HepG2 (cell line): ENCODE data around the gene PDE4D. TPM values are rescaled to one million over a fixed set of nuclear protein-coding genes. Genes with fewer than 3 reads are reported as not detected.

Source experiments
- ATAC-seq: fragments of 200-7000 bp; cut with Tn5 transposase; 3 replicates; pipeline ENCODE4 v1.9.1; 2020; ENCODE audit warnings: mild to moderate bottlenecking, moderate library complexity
- BruUV-seq: library from RNA; stranded (reverse); fragments of 400-500 nt; replicated peaks from 2 replicates; lab custom pipeline; 2021; lab: Mats Ljungman, UMichigan
- CTCF ChIA-PET: fragments of 300-600 bp; formaldehyde crosslinking; extraction: SDS; loops from one replicate; lab custom pipeline; 2021; ENCODE audit warnings: low total read pairs, inconsistent platforms, low intra/inter-chr PET ratio; lab: Yijun Ruan, JAX
- POLR2A ChIA-PET: fragments of 350-600 bp; sonication (Branson Sonifier 250); formaldehyde crosslinking; loops from one replicate; lab custom pipeline; 2020; ENCODE audit warnings: antibody characterized with exemption, inconsistent platforms; lab: Yijun Ruan, JAX
- DNase-seq: peaks from one replicate; pipeline ENCODE4 v3.0.0-alpha.2; 2015; ENCODE audit warnings: low spot score
- FAIRE-seq: peaks from 3 replicates; lab custom pipeline; 2011; peaks lifted over from hg19 to GRCh38; lab: Jason Lieb, UNC
- H2AFZ ChIP-seq: one replicate; pipeline ENCODE4 v1.6.1; 2011; ENCODE audit warnings: low read length, inconsistent platforms
- H3K27ac ChIP-seq: fragments of 300-600 bp; 3 replicates; pipeline ENCODE4 v1.8.0; 2011; ENCODE audit warnings: mixed run types, mild to moderate bottlenecking, mixed read lengths, low read length, inconsistent platforms; ENCODE audit not compliant: insufficient read depth; ENCODE audit errors: extremely low read length
- H3K27me3 ChIP-seq, 2 experiments: fragments of 200-600 bp in 1 of 2; 2 replicates in 1 of 2; 3 replicates in 1 of 2; pipeline versions ENCODE4 v1.6.0 to v1.8.0; 2011; ENCODE audit warnings: low read length in 2 of 2, mild to moderate bottlenecking in 2 of 2, moderate library complexity in 2 of 2, inconsistent platforms in 1 of 2; ENCODE audit not compliant: insufficient read depth in 2 of 2, control insufficient read depth in 1 of 2
- H3K36me3 ChIP-seq, 2 experiments: fragments of 200-600 bp in 1 of 2; replicated peaks in 1 of 2; 2 replicates in 1 of 2; 3 replicates in 1 of 2; pipeline versions ENCODE4 v1.5.1 to v1.8.0; 2011; ENCODE audit warnings: low read length in 2 of 2, inconsistent platforms in 1 of 2; ENCODE audit not compliant: insufficient read depth in 2 of 2, control insufficient read depth in 1 of 2
- H3K4me1 ChIP-seq: 2 replicates; pipeline ENCODE4 v1.5.1; 2012; ENCODE audit warnings: low read length, inconsistent platforms; ENCODE audit not compliant: insufficient read depth
- H3K4me2 ChIP-seq: 2 replicates; pipeline ENCODE4 v1.6.0; 2011; ENCODE audit warnings: low read depth, low read length, inconsistent platforms
- H3K4me3 ChIP-seq, 3 experiments: fragments of 200-600 bp in 1 of 3; sonication (generic), shearing (Covaris generic) in 1 of 3; replicated peaks in 1 of 3; 2 replicates each; pipeline ENCODE4 v1.5.1; 2011 to 2016; ENCODE audit warnings: low read length in 3 of 3, inconsistent platforms in 2 of 3, low read depth in 2 of 3, mild to moderate bottlenecking in 2 of 3, control low read depth in 1 of 3, mixed read lengths in 1 of 3; ENCODE audit not compliant: insufficient read depth in 1 of 3
- H3K79me2 ChIP-seq: one replicate; pipeline ENCODE4 v1.6.1; 2011; ENCODE audit warnings: low read length, inconsistent platforms; ENCODE audit not compliant: insufficient read depth
- H3K9ac ChIP-seq: 2 replicates; pipeline ENCODE4 v1.6.0; 2011; ENCODE audit warnings: mild to moderate bottlenecking, low read depth, low read length, inconsistent platforms; ENCODE audit not compliant: insufficient read depth
- H3K9me3 ChIP-seq: 2 replicates; pipeline ENCODE4 v1.5.1; 2012; ENCODE audit warnings: mild to moderate bottlenecking, low read length
- H4K20me1 ChIP-seq: 2 replicates; pipeline ENCODE4 v1.6.0; 2011; ENCODE audit warnings: inconsistent platforms, mild to moderate bottlenecking, low read length, moderate library complexity; ENCODE audit not compliant: insufficient read depth
- CREBL2 ChIP-seq: sonication (generic); formaldehyde crosslinking; IDR thresholded peaks from 2 replicates; pipeline ENCODE4 v1.8.1; 2023; ENCODE audit warnings: missing genetic modification reagents, mild to moderate bottlenecking, borderline replicate concordance
- DNMT1 ChIP-seq: sonication (generic); formaldehyde crosslinking; IDR thresholded peaks from 2 replicates; pipeline ENCODE4 v1.5.1; 2020; ENCODE audit warnings: mild to moderate bottlenecking, missing genetic modification reagents
- ERF ChIP-seq: IDR thresholded peaks from 2 replicates; pipeline ENCODE4 v1.6.1; 2018; ENCODE audit warnings: missing biosample characterization, missing genetic modification reagents
- RBM39 ChIP-seq: fragments of 200-400 bp; formaldehyde crosslinking; IDR thresholded peaks from one replicate; pipeline ENCODE4 v1.6.1; 2018; ENCODE audit warnings: antibody characterized with exemption, mild to moderate bottlenecking, low read depth, low read length; ENCODE audit not compliant: poor library complexity, severe bottlenecking
- TFE3 ChIP-seq: IDR thresholded peaks from 2 replicates; pipeline ENCODE4 v1.6.1; 2016
- THAP7 ChIP-seq: sonication (generic); formaldehyde crosslinking; IDR thresholded peaks from 2 replicates; pipeline ENCODE4 v1.8.1; 2023; ENCODE audit warnings: mild to moderate bottlenecking, missing genetic modification reagents
- ZFP37 ChIP-seq: sonication (generic); formaldehyde crosslinking; IDR thresholded peaks from 2 replicates; pipeline ENCODE4 v1.4.0; 2020; ENCODE audit warnings: missing genetic modification reagents, borderline replicate concordance
- ZNF101 ChIP-seq: sonication (generic); formaldehyde crosslinking; IDR thresholded peaks from 2 replicates; pipeline ENCODE4 v1.4.0; 2020; ENCODE audit warnings: mild to moderate bottlenecking, low read depth, missing genetic modification reagents, borderline replicate concordance
- ZNF704 ChIP-seq: sonication (generic); formaldehyde crosslinking; IDR thresholded peaks from 2 replicates; pipeline ENCODE4 v1.8.1; 2023; ENCODE audit warnings: mild to moderate bottlenecking, inconsistent platforms, moderate library complexity, missing genetic modification reagents, borderline replicate concordance
- WGBS: methylation state at CpG from one replicate; pipeline ENCODE4 v1.1.6; 2017; ENCODE audit warnings: low lambda C conversion rate; 5-methylcytosine and 5-hydroxymethylcytosine counted together
- in situ Hi-C: cut with HindIII; loops from 2 replicates; pipeline ENCODE4 v1.10.0; 2017; ENCODE audit warnings: low pct_unique_long_range_greater_than_20kb; ENCODE audit not compliant: extremely low pct_ligation_motif_present
- intact Hi-C: fragments of 100-400 bp; cut with micrococcal nuclease; formaldehyde crosslinking; loops from one replicate; pipeline ENCODE4 v1.10.0; 2022; ENCODE audit not compliant: unreplicated experiment
- polyA plus RNA-seq, 8 experiments: library from polyadenylated mRNA; depleted of rRNA in 3 of 8; stranded (reverse) in 7 of 8; unstranded in 1 of 8; fragments of >200 nt; fragmentation: Illumina TruSeq in 4 of 8; extraction: Trizol in 4 of 8; gene quantifications; 2 replicates each; pipeline versions ENCODE4 v1.2.1 to v1.2.3, GENCODE V29; 2011 to 2016; ENCODE audit warnings: low read depth in 4 of 8, missing spikeins in 1 of 8, mixed read lengths in 1 of 8; ENCODE audit not compliant: insufficient read depth in 1 of 8
- total RNA-seq, 5 experiments: library from RNA; depleted of rRNA; stranded (reverse); fragments of >200 nt; fragmentation: Illumina TruSeq; extraction: Trizol; gene quantifications; 2 replicates each; pipeline ENCODE4 v1.2.3, GENCODE V29; 2016; ENCODE audit warnings: low read depth in 1 of 5

The PDE4D gene
- total and polyA plus RNA-seq, 2 of the 13 experiments (the other 11 are each of a cell fraction or from before 2014, with no cell fraction given): 7.0 to 12.2 TPM

GRCh38 chr5:59097712-59098111, 795.8 kb downstream of the PDE4D start (continued):
- no peak for TF ChIP-seq ERF

GRCh38 chr5:59097116-59097515, 796.4 kb downstream of the PDE4D start:
- no peak overlapping the region for H3K27ac ChIP-seq
- no peaks in the 10 kb centered on the region for H3K79me2 ChIP-seq
- no peak for FAIRE-seq
- no peak overlapping the region for H3K9ac ChIP-seq
- no TSS peak for BruUV-seq
- no peaks in the 10 kb centered on the region for H3K36me3 ChIP-seq
- no peak overlapping the region for H2AFZ ChIP-seq
- H3K4me3 ChIP-seq: no peak overlapping the region
- in situ Hi-C loops: no loop called here
- peaks cover 17% of the 10 kb centered on the region for H3K4me1 ChIP-seq
- H4K20me1 ChIP-seq: no peaks in the 10 kb centered on the region
- WGBS: 37% methylated on average over 3 of the region's 3 CpGs
- ChIA-PET CTCF (no interaction called here), POLR2A (no interaction called here)
- intact Hi-C loops: no loop called here
- no peak overlapping the region for H3K4me2 ChIP-seq
- DNase-seq: no peak
- no peak for ATAC-seq
- TF ChIP-seq CREBL2 (no peak), THAP7 (CRISPR knock-in tag) (no peak), TFE3 (CRISPR knock-in tag) (no peak), ZNF101 (CRISPR knock-in tag) (no peak), DNMT1 (CRISPR knock-in tag) (no peak), ZNF704 (CRISPR knock-in tag) (no peak), RBM39 (no peak), ZFP37 (no peak)
- no peaks in the 10 kb centered on the region for H3K9me3 ChIP-seq
- no peaks in the 10 kb centered on the region; a peak in 1 of 5 replicates for H3K27me3 ChIP-seq
